Activated CD4-positive, alpha-beta T cell treated with anti-CD3 and anti-CD28 coated beads, Interleukin-2, amount 10 ng/mL, durations not matched to agents 7 days and 5 days (primary cell): ENCODE results near the gene MED26. TPM values are rescaled to one million over a fixed set of nuclear protein-coding genes. Genes with fewer than 3 reads are reported as not detected.
"Not testable (repeated sequence)": the region's sequence is repeated elsewhere in the genome, so short reads cannot be mapped to it uniquely, and the experiment has no call there.

ENCODE experiments used
- CTCF ChIA-PET: fragments of 350-600 bp; sonication (Branson Sonifier 250); formaldehyde crosslinking; loops from one replicate; lab custom pipeline; 2021; ENCODE audit warnings: antibody characterized with exemption; lab: Charles Lee
- POLR2A ChIA-PET: fragments of 350-600 bp; sonication (Branson Sonifier 250); formaldehyde crosslinking; loops from one replicate; lab custom pipeline; 2021; ENCODE audit warnings: antibody characterized with exemption; lab: Charles Lee
- DNase-seq: peaks from one replicate; pipeline ENCODE4 v3.0.0-alpha.2; 2020
- H3K27ac Mint-ChIP-seq: one replicate; pipeline ENCODE4 v1.8.0; 2021; ENCODE audit warnings: mild to moderate bottlenecking, moderate library complexity, mixed read lengths
- H3K27me3 Mint-ChIP-seq: one replicate; pipeline ENCODE4 v1.8.0; 2021; ENCODE audit warnings: mixed read lengths
- H3K36me3 Mint-ChIP-seq: one replicate; pipeline ENCODE4 v1.8.0; 2021; ENCODE audit warnings: low read depth, mixed read lengths
- H3K4me1 Mint-ChIP-seq: one replicate; pipeline ENCODE4 v1.8.0; 2021; ENCODE audit warnings: mixed read lengths
- H3K4me3 Mint-ChIP-seq: one replicate; pipeline ENCODE4 v1.8.0; 2021; ENCODE audit warnings: mild to moderate bottlenecking, moderate library complexity, mixed read lengths
- H3K9me3 Mint-ChIP-seq: one replicate; pipeline ENCODE4 v1.8.0; 2021; ENCODE audit warnings: mixed read lengths
- total RNA-seq, 2 experiments: library from RNA; stranded (reverse); gene quantifications; one replicate each; pipeline ENCODE4 v1.2.3, GENCODE V29; 2021

Gene MED26, protein sequence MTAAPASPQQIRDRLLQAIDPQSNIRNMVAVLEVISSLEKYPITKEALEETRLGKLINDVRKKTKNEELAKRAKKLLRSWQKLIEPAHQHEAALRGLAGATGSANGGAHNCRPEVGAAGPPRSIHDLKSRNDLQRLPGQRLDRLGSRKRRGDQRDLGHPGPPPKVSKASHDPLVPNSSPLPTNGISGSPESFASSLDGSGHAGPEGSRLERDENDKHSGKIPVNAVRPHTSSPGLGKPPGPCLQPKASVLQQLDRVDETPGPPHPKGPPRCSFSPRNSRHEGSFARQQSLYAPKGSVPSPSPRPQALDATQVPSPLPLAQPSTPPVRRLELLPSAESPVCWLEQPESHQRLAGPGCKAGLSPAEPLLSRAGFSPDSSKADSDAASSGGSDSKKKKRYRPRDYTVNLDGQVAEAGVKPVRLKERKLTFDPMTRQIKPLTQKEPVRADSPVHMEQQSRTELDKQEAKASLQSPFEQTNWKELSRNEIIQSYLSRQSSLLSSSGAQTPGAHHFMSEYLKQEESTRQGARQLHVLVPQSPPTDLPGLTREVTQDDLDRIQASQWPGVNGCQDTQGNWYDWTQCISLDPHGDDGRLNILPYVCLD
- 10 to 100 TPM; 14.6 to 15.6 TPM for total RNA-seq

DNA sequence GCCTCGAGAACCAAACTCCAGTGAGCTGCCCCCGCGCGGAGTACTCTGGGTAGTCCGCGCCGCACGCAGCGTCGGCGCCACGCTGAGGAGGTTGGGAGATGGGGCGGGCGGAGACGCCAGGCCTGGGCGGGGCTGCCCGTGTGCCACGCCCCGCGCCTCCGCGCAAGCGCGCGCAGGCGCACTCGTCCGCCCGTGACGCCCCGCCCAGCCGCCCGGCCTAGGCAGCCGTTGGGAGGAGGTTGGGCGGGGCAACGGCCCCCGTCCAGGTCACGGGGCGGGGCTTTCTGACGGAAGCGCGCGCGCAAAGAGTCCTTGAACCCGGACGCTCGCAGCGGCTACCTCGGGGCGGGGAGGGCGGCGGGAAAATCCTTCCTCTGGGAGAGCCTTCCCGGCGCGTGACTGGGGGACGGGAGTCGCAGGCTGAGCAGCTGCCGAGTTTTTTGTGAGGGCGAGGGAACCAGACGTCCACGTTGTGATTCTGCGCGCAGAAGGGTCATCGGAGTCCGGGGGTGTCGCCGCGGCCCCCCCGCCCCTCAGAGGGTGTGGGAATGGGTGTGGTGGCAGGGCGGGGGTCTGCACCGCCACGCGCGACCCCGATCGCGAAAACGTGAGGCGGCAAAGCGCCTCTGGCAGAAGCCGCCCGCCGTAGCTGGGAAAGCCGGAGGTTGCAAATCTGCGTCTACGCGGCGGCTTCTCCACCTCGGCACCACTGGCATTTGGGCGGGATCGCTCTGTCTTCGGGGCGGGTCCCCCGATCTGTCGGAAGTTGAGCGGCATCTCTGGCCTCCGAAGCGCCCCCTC is at the start of gene MED26:
Gene MED26, minus strand, starts transcription at position 22 of the 801 bp plus-strand sequence. CDS start 261 bp downstream, outside the sequence.
- ChIA-PET POLR2A (interaction anchor here (0.7 to 1.3 kb wide), 3 partner anchors 11 to 44 kb away, joined by 3 to 5 read pairs (median 4); no protein-coding TSS in a partner anchor), CTCF (interaction anchor here (0.6 to 1.4 kb wide), 4 partner anchors 10 to 465 kb away, joined by 3 to 5 read pairs (median 3); no protein-coding TSS in a partner anchor)
- peak; percentile 95 for DNase-seq
- no peaks in the 10 kb centered on the region for H3K9me3 Mint-ChIP-seq
- no peaks in the 10 kb centered on the region for H3K27me3 Mint-ChIP-seq
- H3K36me3 Mint-ChIP-seq = peaks cover 30% of the 10 kb centered on the region
- peak within 1 kb of the TSS; percentile 99 for H3K4me3 Mint-ChIP-seq
- peak within 1 kb of the TSS; percentile 100 for H3K27ac Mint-ChIP-seq
- H3K4me1 Mint-ChIP-seq = peaks cover 53% of the 10 kb centered on the region

DNA sequence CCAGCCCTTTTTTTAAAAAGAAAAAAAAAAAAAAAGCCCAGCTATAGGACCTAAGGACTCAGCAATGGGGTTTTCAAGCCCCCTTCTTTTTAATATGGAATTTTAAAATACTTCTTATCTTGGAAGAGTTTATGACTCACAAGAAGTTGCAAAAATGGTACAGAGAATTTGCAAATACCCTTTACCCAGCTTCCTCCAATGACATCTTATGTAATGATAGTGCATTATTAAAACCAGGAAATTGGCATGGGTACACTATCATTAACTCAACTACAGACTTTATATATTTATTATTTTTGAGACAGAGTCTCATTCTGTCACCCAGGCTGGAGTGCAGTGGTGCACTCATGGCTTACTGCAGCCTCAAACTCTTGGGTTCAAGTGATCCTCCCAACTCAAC is 49.1 kb upstream of the MED26 start:
- CTCF ChIA-PET = interaction anchor here (0.6 to 0.8 kb wide), 2 partner anchors 11 to 1527 kb away, joined by 4 to 5 read pairs; no protein-coding TSS in a partner anchor
- no peak for DNase-seq
- no peak overlapping the region for H3K4me3 Mint-ChIP-seq
- no peaks in the 10 kb centered on the region for H3K4me1 Mint-ChIP-seq
- peaks cover 1% of the 10 kb centered on the region for H3K36me3 Mint-ChIP-seq
- H3K9me3 Mint-ChIP-seq = peaks cover 2% of the 10 kb centered on the region
- H3K27ac Mint-ChIP-seq = no peak overlapping the region
- no peaks in the 10 kb centered on the region for H3K27me3 Mint-ChIP-seq
- POLR2A ChIA-PET = no interaction called here

DNA sequence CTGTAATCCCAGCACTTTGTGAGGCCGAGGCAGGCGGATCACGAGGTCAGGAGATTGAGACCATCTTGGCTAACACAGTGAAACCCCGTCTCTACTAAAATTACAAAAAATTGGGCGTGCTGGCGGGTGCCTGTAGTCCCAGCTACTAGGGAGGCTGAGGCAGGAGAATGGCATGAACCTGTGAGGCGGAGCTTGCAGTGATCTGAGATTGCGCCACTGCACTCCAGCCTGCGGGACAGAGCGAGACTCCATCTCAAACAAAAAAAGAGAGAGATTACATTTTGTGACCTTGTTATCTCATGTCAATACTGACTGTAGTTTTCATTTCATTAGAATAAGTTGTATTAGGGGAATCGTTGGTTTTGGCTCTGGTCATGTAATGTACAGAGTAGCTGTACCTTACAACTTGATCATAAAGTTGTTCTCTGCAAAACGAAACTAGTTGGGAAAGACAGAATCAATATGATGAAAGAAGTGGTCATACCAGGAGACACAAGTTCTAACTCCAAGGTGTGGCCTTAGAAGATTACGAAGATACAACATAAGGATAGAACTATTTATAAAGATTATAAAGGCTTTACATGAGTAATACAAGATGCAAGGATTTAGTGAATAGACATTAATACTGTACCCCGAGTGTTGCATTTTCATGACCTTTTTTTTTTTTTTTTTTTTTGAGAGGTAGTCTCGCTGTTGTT is 48.2 kb upstream of the MED26 start:
- Mint-ChIP-seq H3K27me3 (no peaks in the 10 kb centered on the region), H3K4me1 (no peaks in the 10 kb centered on the region), H3K27ac (no peak overlapping the region), H3K9me3 (peaks cover 2% of the 10 kb centered on the region), H3K36me3 (peaks cover 1% of the 10 kb centered on the region), H3K4me3 (no peak overlapping the region)
- ChIA-PET POLR2A (no interaction called here), CTCF (interaction anchor here (0.6 kb wide), 1 partner anchor 629 kb away, joined by 3 read pairs; no protein-coding TSS in a partner anchor)
- DNase-seq = no peak

DNA sequence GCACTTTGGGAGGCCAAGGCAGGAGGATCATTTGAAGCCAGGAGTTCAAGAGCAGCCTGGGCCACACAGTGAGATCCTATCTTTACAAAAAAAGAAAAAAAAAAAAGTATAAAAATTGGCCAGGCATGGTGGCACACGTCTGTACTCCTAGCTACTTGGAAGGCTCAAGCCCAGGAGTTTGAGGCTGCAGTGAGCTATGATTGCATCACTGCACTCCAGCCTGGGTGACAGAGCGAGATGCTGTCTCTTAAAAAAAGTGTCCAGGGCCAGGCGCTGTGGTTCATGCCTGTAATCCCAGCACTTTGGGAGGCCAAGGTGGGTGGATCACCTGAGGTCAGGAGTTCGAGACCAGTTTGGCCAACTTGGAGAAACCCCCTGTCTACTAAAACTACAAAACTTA is 45.8 kb upstream of the MED26 start:
- DNase-seq, H3K36me3 Mint-ChIP-seq, H3K27me3 Mint-ChIP-seq, H3K27ac Mint-ChIP-seq, H3K9me3 Mint-ChIP-seq, H3K4me1 Mint-ChIP-seq, POLR2A ChIA-PET, H3K4me3 Mint-ChIP-seq: not testable (repeated sequence)
- CTCF ChIA-PET = interaction anchor here (0.6 to 1.2 kb wide), 3 partner anchors 10 to 25 kb away, joined by 3 read pairs; no protein-coding TSS in a partner anchor

DNA sequence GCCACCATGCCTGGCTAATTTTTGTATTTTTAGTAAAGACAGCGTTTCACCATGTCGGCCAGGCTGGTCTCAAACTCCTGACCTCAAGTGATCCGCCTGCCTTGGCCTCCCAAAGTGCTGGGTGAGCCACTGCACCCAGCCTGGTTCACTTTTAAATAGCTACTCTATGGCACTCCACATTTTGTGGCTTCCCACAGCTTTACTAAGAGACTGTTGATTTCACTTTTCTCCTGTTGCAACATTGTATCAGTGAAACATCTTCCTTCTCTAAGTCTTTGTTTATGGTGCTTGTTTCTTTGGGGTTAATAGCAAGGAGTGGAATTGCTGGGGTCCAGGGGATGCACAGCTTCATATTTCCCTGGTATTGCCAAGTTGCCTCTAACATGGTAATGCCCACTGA is 45.2 kb upstream of the MED26 start:
- no peaks in the 10 kb centered on the region for H3K36me3 Mint-ChIP-seq
- CTCF ChIA-PET = interaction anchor here (1.1 to 1.2 kb wide), 2 partner anchors 9 to 24 kb away, joined by 3 read pairs; no protein-coding TSS in a partner anchor
- H3K4me3 Mint-ChIP-seq = no peak overlapping the region

DNA sequence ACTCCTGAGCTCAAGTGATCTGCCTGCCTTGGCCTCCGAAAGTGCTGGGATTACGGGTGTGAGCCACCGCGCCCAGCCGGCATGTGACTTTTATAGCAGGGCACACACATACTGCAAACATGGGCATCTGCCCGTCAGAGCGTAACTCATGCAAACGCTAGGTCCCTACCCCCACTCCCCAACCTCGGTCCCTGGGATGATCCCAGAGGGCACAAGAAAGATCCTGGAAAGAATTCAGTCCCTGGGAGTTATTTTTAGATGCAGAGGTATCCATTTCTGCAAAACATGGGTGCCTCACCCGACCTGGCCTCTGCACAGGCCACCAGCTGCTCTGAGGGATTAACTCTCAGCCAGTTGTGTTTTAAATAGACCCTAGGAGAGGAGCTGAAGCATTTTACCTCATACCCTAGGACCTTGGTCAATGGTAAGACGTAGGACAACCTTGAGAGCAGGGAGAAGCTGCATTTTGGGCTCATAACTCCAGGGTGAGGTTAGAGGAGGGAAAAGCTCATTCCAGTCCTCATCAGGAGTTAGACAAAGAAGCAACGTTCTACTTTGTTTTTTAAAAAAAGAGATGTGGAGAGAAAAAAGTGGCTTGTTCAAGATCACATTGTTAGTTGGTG is 43.8 kb upstream of the MED26 start:
- H3K27me3 Mint-ChIP-seq = no peaks in the 10 kb centered on the region
- DNase-seq = no peak
- H3K27ac Mint-ChIP-seq = no peak overlapping the region
- POLR2A ChIA-PET = no interaction called here
- no peak overlapping the region for H3K4me3 Mint-ChIP-seq
- CTCF ChIA-PET = interaction anchor here (1.4 to 1.7 kb wide), 2 partner anchors 11 to 12 kb away, joined by 4 read pairs; partner anchors contain the start of genes SMIM7 and TMEM38A
- no peaks in the 10 kb centered on the region for H3K36me3 Mint-ChIP-seq
- no peaks in the 10 kb centered on the region for H3K9me3 Mint-ChIP-seq
- H3K4me1 Mint-ChIP-seq = no peaks in the 10 kb centered on the region

More for the DNA sequence above, 45.2 kb upstream of the MED26 start:
- POLR2A ChIA-PET = no interaction called here
- H3K4me1 Mint-ChIP-seq = no peaks in the 10 kb centered on the region
- no peaks in the 10 kb centered on the region for H3K27me3 Mint-ChIP-seq
- no peaks in the 10 kb centered on the region for H3K9me3 Mint-ChIP-seq
- H3K27ac Mint-ChIP-seq = no peak overlapping the region
- no peak for DNase-seq

DNA sequence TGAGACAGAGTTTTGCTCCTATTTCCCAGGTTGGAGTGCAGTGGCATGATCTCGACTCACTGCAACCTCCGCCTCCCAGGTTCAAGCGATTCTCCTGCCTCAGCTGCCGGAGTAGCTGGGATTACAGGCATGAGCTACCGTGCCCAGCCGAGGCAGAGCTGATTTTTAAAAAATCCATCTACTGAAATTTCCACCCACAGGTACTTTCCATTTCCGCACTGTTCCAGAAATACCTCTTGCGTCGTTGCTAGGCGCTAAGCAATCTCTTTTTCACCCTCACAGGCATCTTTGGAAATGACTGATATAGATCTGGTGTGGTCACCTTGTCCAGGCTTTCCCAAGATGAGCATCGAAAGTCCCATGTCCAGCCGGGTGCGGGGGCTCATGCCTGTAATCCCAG is 42.3 kb upstream of the MED26 start:
- H3K27me3 Mint-ChIP-seq = no peaks in the 10 kb centered on the region
- no peak overlapping the region for H3K27ac Mint-ChIP-seq
- ChIA-PET POLR2A (no interaction called here), CTCF (interaction anchor here (0.7 kb wide), 1 partner anchor 40 kb away, joined by 8 read pairs; no protein-coding TSS in a partner anchor)
- no peaks in the 10 kb centered on the region for H3K36me3 Mint-ChIP-seq
- H3K4me1 Mint-ChIP-seq = no peaks in the 10 kb centered on the region
- DNase-seq = no peak
- H3K4me3 Mint-ChIP-seq = no peak overlapping the region
- no peaks in the 10 kb centered on the region for H3K9me3 Mint-ChIP-seq

DNA sequence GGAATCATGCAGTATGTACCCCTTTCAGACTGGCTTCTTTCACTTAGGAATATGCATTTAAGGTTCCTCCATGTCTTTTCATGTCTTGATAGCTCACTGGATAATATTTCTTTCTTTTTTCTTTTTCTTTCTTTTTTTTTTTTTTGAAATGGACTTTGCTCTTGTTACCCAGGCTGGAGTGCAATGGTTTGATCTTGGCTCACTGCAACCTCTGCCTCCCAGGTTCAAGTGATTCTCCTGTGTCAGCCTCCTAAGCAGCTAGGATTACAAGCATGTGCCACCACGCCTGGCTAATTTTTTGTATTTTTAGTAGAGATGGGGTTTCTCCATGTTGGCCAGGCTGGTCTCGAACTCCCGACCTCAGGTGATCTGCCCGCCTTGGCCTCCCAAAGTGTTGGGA is 40.7 kb upstream of the MED26 start:
- H3K4me3 Mint-ChIP-seq, H3K27me3 Mint-ChIP-seq, H3K9me3 Mint-ChIP-seq, CTCF ChIA-PET, POLR2A ChIA-PET, H3K36me3 Mint-ChIP-seq, DNase-seq, H3K27ac Mint-ChIP-seq, H3K4me1 Mint-ChIP-seq: not testable (repeated sequence)

DNA sequence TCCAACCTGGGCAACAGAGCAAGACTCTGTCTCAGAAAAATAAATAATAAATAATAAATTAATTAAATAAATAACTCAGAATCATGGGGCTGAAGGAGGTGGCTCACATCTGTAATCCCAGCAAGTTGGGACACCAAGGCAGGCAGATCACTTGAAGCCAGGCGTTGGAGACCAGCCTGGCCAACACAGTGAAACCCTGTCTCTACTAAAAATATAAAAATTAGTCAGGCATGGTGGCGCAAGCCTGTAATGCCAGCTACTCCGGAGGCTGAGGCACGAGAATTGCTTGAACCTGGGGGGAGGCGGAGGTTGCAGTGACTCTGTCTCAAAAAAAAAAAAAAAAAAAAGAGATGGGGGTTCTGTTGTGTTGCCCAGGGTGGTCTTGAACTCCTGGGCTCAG is 40.2 kb upstream of the MED26 start:
- Mint-ChIP-seq H3K27ac (no peak overlapping the region), H3K9me3 (no peaks in the 10 kb centered on the region), H3K4me3 (no peak overlapping the region), H3K4me1 (peaks cover 10% of the 10 kb centered on the region), H3K36me3 (no peaks in the 10 kb centered on the region), H3K27me3 (no peaks in the 10 kb centered on the region)
- CTCF ChIA-PET = no interaction called here
- POLR2A ChIA-PET = no interaction called here
- DNase-seq = no peak

DNA sequence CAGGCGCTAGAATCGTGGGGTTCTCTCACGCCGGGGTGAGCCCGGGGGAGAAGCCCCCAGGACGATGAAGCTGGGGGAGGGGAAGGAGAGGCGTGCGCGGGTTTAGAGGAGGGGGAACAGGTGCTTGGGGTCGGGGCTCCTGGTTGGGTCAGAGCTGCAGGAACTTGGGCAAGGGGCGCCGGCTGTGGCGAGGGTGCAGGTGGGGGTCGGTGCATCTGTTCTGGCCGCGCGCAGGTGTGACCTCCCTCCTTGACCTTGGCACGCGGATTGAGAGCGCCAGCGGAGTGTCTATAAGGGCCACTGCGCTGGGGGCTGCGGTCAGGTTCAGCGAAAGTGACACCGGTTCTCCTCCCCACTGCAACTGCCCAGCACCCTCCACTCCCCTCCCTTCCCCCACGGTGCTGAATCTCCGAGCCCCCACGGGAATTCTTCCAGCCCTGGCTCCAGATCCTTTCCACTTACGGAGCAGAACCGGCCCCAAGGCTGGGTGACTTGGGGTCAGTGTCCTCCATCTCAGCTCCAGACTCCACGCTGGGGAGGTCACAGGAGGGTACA is 33.6 kb upstream of the MED26 start:
- peaks cover 17% of the 10 kb centered on the region for H3K27me3 Mint-ChIP-seq
- CTCF ChIA-PET = interaction anchor here (0.6 to 1.2 kb wide), 4 partner anchors 10 to 1471 kb away, joined by 3 to 4 read pairs (median 3); no protein-coding TSS in a partner anchor
- peaks cover 20% of the 10 kb centered on the region for H3K36me3 Mint-ChIP-seq
- H3K4me3 Mint-ChIP-seq = peak overlapping the region; percentile 71
- H3K4me1 Mint-ChIP-seq = peaks cover 49% of the 10 kb centered on the region
- no peaks in the 10 kb centered on the region for H3K9me3 Mint-ChIP-seq
- POLR2A ChIA-PET = no interaction called here
- peak; percentile 12 for DNase-seq
- H3K27ac Mint-ChIP-seq = peak overlapping the region; percentile 50

DNA sequence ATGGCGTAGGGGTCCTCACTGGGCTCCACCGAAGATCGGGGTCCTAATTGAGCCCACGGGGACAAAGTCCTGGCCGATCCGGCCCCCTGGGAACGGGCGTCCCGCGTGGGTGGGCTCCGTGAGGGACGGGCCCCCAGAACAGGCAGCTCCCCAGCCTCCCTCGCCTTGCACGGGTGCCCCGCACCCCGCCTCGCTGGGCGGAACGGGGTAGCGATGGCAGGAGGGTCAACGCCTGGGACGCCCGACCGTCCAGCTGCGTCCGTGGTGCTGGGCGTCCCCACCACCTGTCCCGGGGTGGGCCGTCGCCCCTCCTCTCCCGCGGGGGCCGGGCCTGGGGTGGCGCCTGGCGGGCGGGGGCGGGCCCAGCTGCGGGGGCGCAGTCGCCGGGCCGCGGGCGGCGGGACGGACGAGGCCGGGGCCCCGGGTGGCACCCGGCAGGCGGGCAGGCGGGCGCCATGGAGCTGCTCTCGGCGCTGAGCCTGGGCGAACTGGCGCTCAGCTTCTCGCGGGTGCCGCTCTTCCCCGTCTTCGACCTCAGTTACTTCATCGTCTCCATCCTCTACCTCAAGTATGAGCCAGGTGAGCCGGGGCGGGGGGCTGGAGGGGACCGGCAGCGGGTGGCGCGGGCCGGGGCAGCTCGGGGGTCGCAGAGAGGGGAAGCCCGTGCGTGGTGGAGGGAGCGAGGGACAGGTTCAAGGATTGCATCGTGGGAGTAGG is 32.9 kb upstream of the MED26 start, which contains the start of gene TMEM38A:
Gene TMEM38A, plus strand, starts transcription at position 377 of the 717 bp plus-strand sequence. Its CDS starts 79 bp downstream, at position 456.
- Mint-ChIP-seq H3K4me3 (peak within 1 kb of the TSS; percentile 97), H3K36me3 (peaks cover 25% of the 10 kb centered on the region), H3K9me3 (no peaks in the 10 kb centered on the region), H3K27ac (peak within 1 kb of the TSS; percentile 95), H3K4me1 (peaks cover 54% of the 10 kb centered on the region), H3K27me3 (peaks cover 17% of the 10 kb centered on the region)
- ChIA-PET CTCF (interaction anchor here (1.0 to 1.2 kb wide), 3 partner anchors 11 to 621 kb away, joined by 3 to 4 read pairs (median 3); no protein-coding TSS in a partner anchor), POLR2A (no interaction called here)
- DNase-seq = peak; percentile 37
